CD4-positive, alpha-beta memory T cell (primary cell): ENCODE data around the gene FAM124B. TPM values are rescaled to one million over a fixed set of nuclear protein-coding genes. Genes with fewer than 3 reads are reported as not detected.

Experiments used
- CTCF ChIA-PET: fragments of 350-600 bp; sonication (Branson Sonifier 250); formaldehyde crosslinking; loops from one replicate; lab custom pipeline; 2021; ENCODE audit warnings: inconsistent platforms; ENCODE audit not compliant: partially characterized antibody; lab: Charles Lee
- POLR2A ChIA-PET: fragments of 350-600 bp; sonication (Branson Sonifier 250); formaldehyde crosslinking; loops from one replicate; lab custom pipeline; 2021; ENCODE audit not compliant: partially characterized antibody; lab: Charles Lee
- DNase-seq, 5 donors: peaks; one replicate each; pipeline versions ENCODE4 v3.0.0 to v3.0.0-alpha.2; 2020 to 2022; ENCODE audit warnings: mixed read lengths in 1 of 5
- H3K27ac ChIP-seq: one replicate; pipeline ENCODE4 v1.7.0; 2013; ENCODE audit warnings: low read depth, low read length
- H3K27me3 ChIP-seq: 2 replicates; pipeline ENCODE4 v1.7.0; 2013; ENCODE audit warnings: mild to moderate bottlenecking, low read length, moderate library complexity; ENCODE audit not compliant: insufficient read depth
- H3K36me3 ChIP-seq: 2 replicates; pipeline ENCODE4 v1.7.0; 2013; ENCODE audit warnings: mild to moderate bottlenecking, low read length, moderate library complexity; ENCODE audit not compliant: insufficient read depth
- H3K4me1 ChIP-seq: 2 replicates; pipeline ENCODE4 v1.7.0; 2013; ENCODE audit warnings: mild to moderate bottlenecking, low read length, moderate library complexity; ENCODE audit not compliant: insufficient read depth
- H3K4me3 ChIP-seq, 2 donors: one replicate each; pipeline ENCODE4 v1.7.0; 2013; ENCODE audit warnings: low read length in 2 of 2, mild to moderate bottlenecking in 1 of 2
- H3K9me3 ChIP-seq, 2 donors: one replicate each; pipeline ENCODE4 v1.7.0; 2013; ENCODE audit warnings: low read length in 2 of 2, control low read depth in 1 of 2; ENCODE audit not compliant: control insufficient read depth in 1 of 2
- H3K27ac Mint-ChIP-seq, 7 donors: one replicate each; pipeline ENCODE4 v1.8.0; 2020 to 2021; ENCODE audit warnings: mixed read lengths in 7 of 7, mild to moderate bottlenecking in 6 of 7, inconsistent platforms in 3 of 7, moderate library complexity in 3 of 7
- H3K27me3 Mint-ChIP-seq, 2 donors: one replicate each; pipeline ENCODE4 v1.8.0; 2020 to 2021; ENCODE audit warnings: mixed read lengths in 2 of 2
- H3K36me3 Mint-ChIP-seq, 2 donors: one replicate each; pipeline ENCODE4 v1.8.0; 2020 to 2021; ENCODE audit warnings: mixed read lengths in 2 of 2, inconsistent platforms in 1 of 2, mild to moderate bottlenecking in 1 of 2
- H3K4me1 Mint-ChIP-seq, 4 donors: one replicate each; pipeline ENCODE4 v1.8.0; 2020 to 2021; ENCODE audit warnings: mixed read lengths in 4 of 4, mild to moderate bottlenecking in 1 of 4
- H3K4me3 Mint-ChIP-seq, 8 donors: one replicate each; pipeline ENCODE4 v1.8.0; 2020 to 2021; ENCODE audit warnings: mixed read lengths in 8 of 8, mild to moderate bottlenecking in 7 of 8, moderate library complexity in 6 of 8, inconsistent platforms in 3 of 8
- H3K9me3 Mint-ChIP-seq, 8 donors: one replicate each; pipeline ENCODE4 v1.8.0; 2020 to 2021; ENCODE audit warnings: mixed read lengths in 8 of 8, mild to moderate bottlenecking in 5 of 8, inconsistent platforms in 3 of 8, moderate library complexity in 1 of 8
- intact Hi-C: fragments of 100-400 bp; cut with micrococcal nuclease; formaldehyde crosslinking; loops from one replicate; pipeline ENCODE4 v1.15.1; 2023
- polyA plus RNA-seq, 2 donors: library from polyadenylated mRNA; unstranded; fragments of 300-500 nt; fragmentation: Illumina TruSeq; gene quantifications; one replicate each; pipeline ENCODE4 v1.2.3, GENCODE V29; 2021
- total RNA-seq, 2 experiments: library from RNA; stranded (reverse); gene quantifications; one replicate each; pipeline ENCODE4 v1.2.3, GENCODE V29; 2021

Gene FAM124B
- total and polyA plus RNA-seq, 4 experiments from 2014 or later = 0.15 to 1.2 (median 0.54) TPM

- H3K4me1 Mint-ChIP-seq = peaks cover 0 to 2% (median 0%) of the 10 kb centered on the region in 4 donors
- H3K9me3 Mint-ChIP-seq = no peaks in the 10 kb centered on the region
- Histone ChIP-seq H3K36me3 (no peaks in the 10 kb centered on the region), H3K27ac (no peak overlapping the region), H3K9me3 (no peaks in the 10 kb centered on the region), H3K27me3 (no peaks in the 10 kb centered on the region), H3K4me3 (no peak overlapping the region), H3K4me1 (no peaks in the 10 kb centered on the region)
- CTCF ChIA-PET = interaction anchor here (1.1 to 2.5 kb wide), 2 partner anchors 9 to 45 kb away, joined by 3 to 8 read pairs; no protein-coding TSS in a partner anchor
- intact Hi-C loops = no loop called here
- no peaks in the 10 kb centered on the region for H3K36me3 Mint-ChIP-seq
- DNase-seq = no peak
- no peak overlapping the region for H3K27ac Mint-ChIP-seq
- H3K4me3 Mint-ChIP-seq = no peak overlapping the region
- H3K27me3 Mint-ChIP-seq = peaks cover 10 to 15% of the 10 kb centered on the region in 2 donors
- POLR2A ChIA-PET = no interaction called here
Observed at GRCh38 chr2:224413381-224413780, 11.5 kb upstream of the FAM124B start.

- ChIA-PET CTCF (interaction anchor here (1.1 to 2.5 kb wide), 2 partner anchors 44 to 237 kb away, joined by 3 to 8 read pairs; no protein-coding TSS in a partner anchor), POLR2A (no interaction called here)
- no peaks in the 10 kb centered on the region for H3K9me3 Mint-ChIP-seq
- intact Hi-C loops = no loop called here
- no peak overlapping the region for H3K4me3 ChIP-seq
- H3K27ac Mint-ChIP-seq = no peak overlapping the region
- H3K4me3 Mint-ChIP-seq = no peak overlapping the region
- no peak overlapping the region for H3K27ac ChIP-seq
- no peak for DNase-seq
- H3K9me3 ChIP-seq = no peaks in the 10 kb centered on the region
- H3K4me1 Mint-ChIP-seq = peaks cover 0 to 3% (median under 1%) of the 10 kb centered on the region in 4 donors
- no peaks in the 10 kb centered on the region for H3K27me3 ChIP-seq
- no peaks in the 10 kb centered on the region for H3K36me3 ChIP-seq
- no peaks in the 10 kb centered on the region for H3K4me1 ChIP-seq
- H3K36me3 Mint-ChIP-seq = no peaks in the 10 kb centered on the region
- H3K27me3 Mint-ChIP-seq = peaks cover 10 to 14% of the 10 kb centered on the region in 2 donors
Observed at GRCh38 chr2:224412141-224413015, 10.5 kb upstream of the FAM124B start.

DNA sequence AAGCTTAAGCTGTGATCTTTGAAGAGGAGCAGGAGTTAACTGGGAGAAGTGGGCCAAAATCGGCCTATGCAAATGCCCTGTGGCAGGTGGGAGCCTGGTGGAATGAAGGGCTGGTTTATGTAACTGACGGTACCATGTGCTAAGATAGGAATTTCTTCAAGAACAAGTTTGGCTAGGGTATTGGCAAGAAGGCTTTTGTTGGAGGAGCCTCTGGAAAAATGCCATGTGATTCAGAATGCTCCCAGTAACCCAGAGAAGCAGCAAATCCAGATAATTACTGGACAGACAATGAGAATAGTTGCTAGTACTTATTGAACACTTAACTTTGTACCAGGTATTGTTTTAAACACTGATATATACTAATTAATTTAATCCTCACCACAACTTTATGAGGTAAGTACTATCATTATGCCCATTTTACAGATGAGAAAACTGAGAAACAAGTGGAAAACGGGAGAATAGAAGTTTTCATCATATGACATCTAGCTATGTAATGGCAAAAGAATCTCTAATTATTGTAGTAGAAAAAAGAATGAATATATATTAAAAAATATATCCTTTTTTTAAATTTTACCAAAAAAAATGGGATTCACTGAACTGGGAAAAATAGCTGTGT lies 9.1 kb upstream of the FAM124B start:
- intact Hi-C loops = no loop called here
- H3K27ac Mint-ChIP-seq = no peak overlapping the region
- Histone ChIP-seq H3K4me3 (no peak overlapping the region), H3K27me3 (no peaks in the 10 kb centered on the region), H3K4me1 (no peaks in the 10 kb centered on the region), H3K36me3 (no peaks in the 10 kb centered on the region), H3K9me3 (no peaks in the 10 kb centered on the region), H3K27ac (no peak overlapping the region)
- DNase-seq = no peak
- H3K4me1 Mint-ChIP-seq = peaks cover 0 to 4% (median under 1%) of the 10 kb centered on the region in 4 donors
- ChIA-PET CTCF (no interaction called here), POLR2A (no interaction called here)
- H3K27me3 Mint-ChIP-seq = peaks cover 8 to 14% of the 10 kb centered on the region in 2 donors
- peaks cover 0 to 1% (median 0%) of the 10 kb centered on the region in 8 donors for H3K9me3 Mint-ChIP-seq
- no peaks in the 10 kb centered on the region for H3K36me3 Mint-ChIP-seq
- H3K4me3 Mint-ChIP-seq = no peak overlapping the region

DNA sequence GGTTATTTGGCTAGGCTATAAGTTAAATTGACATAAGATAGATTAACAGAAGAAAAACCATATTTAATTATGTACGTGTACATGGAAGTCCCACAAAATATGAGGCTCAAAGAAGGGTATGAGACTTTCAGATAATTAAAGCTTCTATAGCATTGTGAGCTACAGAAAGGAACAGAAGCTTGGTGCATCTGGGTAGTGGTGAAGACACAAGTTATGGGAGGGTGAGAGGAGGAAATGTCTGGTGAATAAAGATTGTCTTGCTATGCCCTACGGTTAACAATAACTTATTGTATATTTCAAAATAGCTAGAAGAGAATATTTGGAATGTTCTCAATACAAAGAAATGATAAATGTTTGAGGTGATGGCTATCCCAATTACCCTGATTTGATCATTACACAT lies 6.8 kb upstream of the FAM124B start:
- Mint-ChIP-seq H3K27ac (no peak overlapping the region), H3K27me3 (peaks cover 8 to 12% of the 10 kb centered on the region in 2 donors), H3K36me3 (no peaks in the 10 kb centered on the region), H3K9me3 (peaks cover 0 to 1% (median 0%) of the 10 kb centered on the region in 8 donors), H3K4me1 (peaks cover 0 to 4% (median under 1%) of the 10 kb centered on the region in 4 donors), H3K4me3 (no peak overlapping the region)
- POLR2A ChIA-PET = no interaction called here
- H3K27ac ChIP-seq = no peak overlapping the region
- intact Hi-C loops = no loop called here
- CTCF ChIA-PET = interaction anchor here (1.1 to 1.2 kb wide), 2 partner anchors 9 to 39 kb away, joined by 3 to 4 read pairs; no protein-coding TSS in a partner anchor
- H3K36me3 ChIP-seq = no peaks in the 10 kb centered on the region
- no peaks in the 10 kb centered on the region for H3K27me3 ChIP-seq
- no peak overlapping the region for H3K4me3 ChIP-seq
- no peaks in the 10 kb centered on the region for H3K4me1 ChIP-seq
- H3K9me3 ChIP-seq = no peaks in the 10 kb centered on the region
- DNase-seq = no peak

DNA sequence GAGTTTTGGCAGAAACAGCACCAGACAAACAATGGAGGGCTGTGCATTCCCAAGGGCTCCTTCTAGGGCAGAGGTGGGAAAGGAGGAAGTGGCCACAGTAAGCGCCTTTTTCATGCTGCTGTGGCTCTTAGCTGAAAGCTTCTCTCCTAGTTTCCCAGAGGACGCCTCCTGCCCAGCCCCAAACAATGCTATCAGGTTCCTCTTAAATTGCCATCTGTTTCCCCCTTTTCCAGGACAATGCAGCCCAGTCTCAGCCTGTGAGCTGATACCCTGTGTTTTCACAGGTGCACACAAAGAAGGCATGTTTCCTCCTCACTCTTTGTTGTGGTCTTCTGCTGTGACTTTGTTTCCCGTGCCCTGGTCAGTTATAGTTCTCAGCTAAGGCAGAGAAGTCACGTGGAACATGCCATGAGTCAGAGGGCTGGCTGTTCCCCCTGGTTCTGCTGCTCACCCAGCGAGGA lies 5.4 kb upstream of the FAM124B start:
- ChIA-PET POLR2A (no interaction called here), CTCF (no interaction called here)
- no peaks in the 10 kb centered on the region for H3K4me1 ChIP-seq
- no peak for DNase-seq
- peaks cover 0 to 1% (median 0%) of the 10 kb centered on the region in 8 donors for H3K9me3 Mint-ChIP-seq
- H3K4me1 Mint-ChIP-seq = peaks cover 0 to 4% (median 1%) of the 10 kb centered on the region in 4 donors
- H3K9me3 ChIP-seq = no peaks in the 10 kb centered on the region
- peaks cover 8 to 12% of the 10 kb centered on the region in 2 donors for H3K27me3 Mint-ChIP-seq
- no peak overlapping the region for H3K4me3 Mint-ChIP-seq
- intact Hi-C loops = no loop called here
- H3K27me3 ChIP-seq = no peaks in the 10 kb centered on the region
- no peak overlapping the region for H3K4me3 ChIP-seq
- no peak overlapping the region for H3K27ac ChIP-seq
- H3K36me3 Mint-ChIP-seq = no peaks in the 10 kb centered on the region
- H3K36me3 ChIP-seq = no peaks in the 10 kb centered on the region
- no peak overlapping the region for H3K27ac Mint-ChIP-seq

GRCh38 chr2:224405841-224406370 lies 4.0 kb upstream of the FAM124B start:
- no peaks in the 10 kb centered on the region for H3K9me3 ChIP-seq
- peaks cover 5% of the 10 kb centered on the region for H3K4me1 ChIP-seq
- peaks cover 8 to 12% of the 10 kb centered on the region in 2 donors for H3K27me3 Mint-ChIP-seq
- intact Hi-C loops = no loop called here
- no peak overlapping the region for H3K4me3 Mint-ChIP-seq
- no peaks in the 10 kb centered on the region for H3K36me3 ChIP-seq
- no peak overlapping the region for H3K27ac Mint-ChIP-seq
- H3K9me3 Mint-ChIP-seq = peaks cover 0 to 1% (median 0%) of the 10 kb centered on the region in 8 donors
- POLR2A ChIA-PET = no interaction called here
- no peaks in the 10 kb centered on the region for H3K27me3 ChIP-seq
- H3K4me1 Mint-ChIP-seq = peaks cover 1 to 13% (median 4%) of the 10 kb centered on the region in 4 donors
- CTCF ChIA-PET = no interaction called here
- H3K4me3 ChIP-seq = no peak overlapping the region
- H3K27ac ChIP-seq = no peak overlapping the region
- no peaks in the 10 kb centered on the region for H3K36me3 Mint-ChIP-seq
- DNase-seq = no peak

- H3K27me3 ChIP-seq = no peaks in the 10 kb centered on the region
- H3K9me3 ChIP-seq = no peaks in the 10 kb centered on the region
- peaks cover 0 to 1% (median 0%) of the 10 kb centered on the region in 8 donors for H3K9me3 Mint-ChIP-seq
- peaks cover 5 to 12% of the 10 kb centered on the region in 2 donors for H3K27me3 Mint-ChIP-seq
- no peak overlapping the region for H3K4me3 ChIP-seq
- peaks cover 5% of the 10 kb centered on the region for H3K4me1 ChIP-seq
- no peaks in the 10 kb centered on the region for H3K36me3 ChIP-seq
- H3K4me1 Mint-ChIP-seq = peaks cover 1 to 13% (median 4%) of the 10 kb centered on the region in 4 donors
- no peak for DNase-seq
- H3K27ac Mint-ChIP-seq = no peak overlapping the region
- no peaks in the 10 kb centered on the region for H3K36me3 Mint-ChIP-seq
- H3K4me3 Mint-ChIP-seq = no peak overlapping the region
- ChIA-PET CTCF (no interaction called here), POLR2A (no interaction called here)
- intact Hi-C loops = no loop called here
- no peak overlapping the region for H3K27ac ChIP-seq
Observed at GRCh38 chr2:224405412-224405811, 3.5 kb upstream of the FAM124B start.
